Activated CD4-positive, CD25-positive, alpha-beta regulatory T cell treated with anti-CD3 and anti-CD28 coated beads, Interleukin-2, amount 50 U/mL, for 72 hours (primary cell): ENCODE measurements around the gene PDZD2.
"Not testable (repeated sequence)": the region's sequence is repeated elsewhere in the genome, so short reads cannot be mapped to it uniquely, and the experiment has no call there.

Experiments used
- DNase-seq: peaks from one replicate; pipeline ENCODE4 v3.0.0; 2021

Gene PDZD2

DNA sequence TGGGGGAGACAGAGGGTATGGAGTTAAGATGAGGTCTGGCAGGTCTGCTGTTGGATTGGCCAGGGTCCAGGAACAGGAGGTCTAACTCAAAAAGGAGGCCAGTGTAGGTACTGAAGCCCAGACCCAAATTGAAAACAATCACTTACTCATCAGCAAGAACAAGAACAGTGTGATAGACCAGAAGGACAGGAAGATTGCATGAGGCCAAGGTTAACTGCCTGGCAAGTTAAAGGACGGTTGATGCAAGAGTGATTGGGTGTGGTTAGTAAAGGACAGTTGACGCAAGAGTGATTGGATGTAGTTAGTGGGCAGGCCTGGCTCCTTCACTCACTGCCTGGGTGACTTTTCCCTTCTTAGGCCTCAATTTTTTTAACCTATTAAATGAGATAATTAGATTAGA lies 132.6 kb downstream of the PDZD2 start:
- DNase-seq: no peak

- DNase-seq: not testable (repeated sequence)
Observed at GRCh38 chr5:31776294-31776693, 137.4 kb downstream of the PDZD2 start.

DNA sequence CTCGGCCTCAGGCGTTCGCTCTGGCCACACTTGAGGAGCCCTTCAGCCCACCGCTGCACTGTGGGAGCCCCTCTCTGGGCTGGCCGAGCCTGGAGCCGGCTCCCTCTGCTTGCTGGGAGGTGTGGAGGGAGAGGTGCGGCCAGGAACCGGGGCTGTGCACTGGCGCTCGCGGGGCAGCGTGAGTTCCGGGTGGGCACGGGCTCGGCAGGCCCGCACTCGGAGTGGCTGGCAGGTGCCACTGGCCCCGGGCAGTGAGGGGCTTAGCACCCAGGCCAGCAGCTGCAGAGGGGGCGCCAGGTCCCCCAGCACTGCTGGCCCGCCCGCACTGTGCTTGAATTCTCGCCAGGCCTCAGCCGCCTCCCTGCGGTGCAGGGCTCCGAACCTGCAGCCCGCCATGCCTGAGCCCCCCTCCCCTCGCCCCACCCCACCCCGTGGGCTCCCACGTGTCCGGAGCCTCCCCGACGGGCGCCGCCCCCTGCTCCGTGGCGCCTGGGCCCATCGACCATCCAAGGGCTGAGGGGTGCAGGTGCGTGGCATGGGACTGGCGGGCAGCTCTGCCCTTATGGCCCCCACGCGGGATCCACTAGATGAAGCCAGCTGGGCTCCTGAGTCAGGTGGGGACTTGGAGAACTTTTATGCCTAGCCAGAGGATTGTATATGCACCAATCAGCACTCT lies 138.2 kb downstream of the PDZD2 start:
- no peak for DNase-seq

DNA sequence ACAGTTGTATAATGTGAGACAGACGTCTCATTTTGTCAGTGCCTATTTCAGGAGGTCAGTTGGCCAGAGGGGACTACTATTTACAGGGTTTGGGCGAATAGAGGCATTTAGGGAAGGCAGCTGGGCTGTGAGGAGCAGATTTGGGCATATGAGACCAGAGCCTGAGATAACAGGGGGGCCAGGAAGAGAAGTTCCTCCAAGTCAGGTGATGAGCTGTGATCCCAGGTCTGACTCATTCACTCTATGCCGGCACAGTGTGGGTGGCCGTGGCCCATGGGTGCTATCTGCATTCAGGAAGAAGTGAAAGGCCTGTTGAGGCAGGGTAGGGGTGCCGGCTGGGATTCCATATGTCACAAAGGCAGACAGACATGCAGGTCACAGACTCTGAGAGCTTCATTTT lies 142.8 kb downstream of the PDZD2 start:
- DNase-seq: no peak

- DNase-seq: no peak
Observed at GRCh38 chr5:31783086-31783645, 144.2 kb downstream of the PDZD2 start.

GRCh38 chr5:31783731-31784130 lies 144.8 kb downstream of the PDZD2 start:
- no peak for DNase-seq

GRCh38 chr5:31786090-31786631 lies 147.2 kb downstream of the PDZD2 start:
- no peak for DNase-seq

DNA sequence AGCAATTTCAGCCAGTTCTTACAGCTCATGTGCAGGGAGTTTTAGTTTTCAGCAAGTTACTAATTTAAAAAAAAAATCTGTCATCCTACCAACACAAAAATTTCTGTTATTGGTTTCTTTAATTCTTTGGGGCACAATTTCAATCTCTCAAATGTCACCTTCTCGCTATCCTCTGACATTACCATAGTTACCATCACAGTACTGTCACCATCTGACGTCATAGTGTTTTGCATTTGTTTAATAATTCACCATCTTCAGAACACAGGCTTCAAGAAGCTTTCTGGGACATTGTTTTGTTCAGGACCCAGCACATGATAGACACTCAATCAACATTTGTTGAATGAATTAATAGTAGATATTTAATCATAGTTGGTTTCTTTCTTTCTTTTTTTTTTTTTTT lies 155.1 kb downstream of the PDZD2 start:
- no peak for DNase-seq

DNA sequence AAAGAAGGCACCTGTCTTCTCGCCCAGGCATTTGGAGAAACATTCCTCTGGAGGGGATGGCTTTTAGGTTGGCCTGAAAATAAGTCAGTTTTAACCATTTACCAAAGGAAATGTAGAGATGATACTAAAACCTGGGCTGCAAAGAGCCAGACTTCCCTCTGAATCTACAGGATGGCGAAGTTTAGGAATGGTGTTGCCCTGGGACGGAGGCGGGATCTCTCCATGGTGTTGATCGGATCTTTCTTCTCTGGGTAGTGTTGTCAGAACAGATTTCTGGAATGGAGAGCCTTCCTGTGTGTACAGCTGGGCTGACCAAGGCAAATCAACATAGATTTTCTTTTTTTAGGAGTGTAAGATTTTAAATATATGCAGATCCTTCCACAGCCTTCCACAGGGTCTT lies 159.2 kb downstream of the PDZD2 start:
- DNase-seq: no peak

DNA sequence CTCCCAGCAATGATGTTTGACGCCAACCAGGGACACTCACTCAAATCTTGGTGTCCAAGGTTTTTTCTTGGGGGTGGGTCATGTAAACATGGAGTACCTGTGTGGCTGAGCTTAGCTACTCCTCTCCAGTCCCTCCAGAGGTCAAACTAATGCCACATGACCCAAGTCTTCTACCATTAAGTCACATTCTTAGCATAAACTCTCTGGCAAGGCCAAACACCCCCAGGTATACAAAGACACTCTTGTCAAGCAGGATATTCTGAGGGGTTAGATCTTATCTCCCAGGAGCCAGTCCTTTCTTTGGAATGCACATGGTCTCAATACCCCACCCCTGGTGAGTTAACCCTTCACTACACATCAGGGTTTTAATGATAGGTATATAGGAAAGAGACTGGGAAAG lies 161.4 kb downstream of the PDZD2 start:
- DNase-seq: no peak

DNA sequence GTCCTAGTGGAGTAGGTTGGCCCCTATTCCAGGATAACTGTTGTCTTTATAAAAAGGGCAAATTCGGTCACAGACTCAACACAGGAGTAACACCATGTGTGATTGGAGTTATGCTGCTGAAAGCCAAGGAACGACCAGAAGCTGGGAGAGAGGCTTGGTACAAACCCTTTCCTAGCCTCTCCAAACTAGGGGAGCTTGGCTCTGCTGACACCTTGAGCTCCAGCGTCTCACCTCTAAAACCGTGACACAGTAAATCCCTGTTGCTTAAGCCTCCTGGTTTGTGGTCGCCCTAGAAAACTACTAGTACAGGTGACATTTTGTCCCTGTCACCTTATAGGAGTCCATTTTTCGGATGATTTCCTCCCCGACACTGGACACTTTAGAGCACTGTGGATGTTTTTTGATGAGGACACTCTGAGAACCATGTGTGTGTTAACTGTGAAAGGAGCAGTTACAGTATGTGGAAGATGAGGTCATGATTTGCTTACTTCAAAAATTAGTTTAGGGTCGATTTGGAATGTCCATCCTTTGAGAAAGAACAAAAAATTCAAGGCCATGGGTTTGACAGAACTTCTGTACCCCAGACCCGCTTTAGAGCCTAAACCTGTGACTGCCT lies 167.0 kb downstream of the PDZD2 start:
- no peak for DNase-seq

GRCh38 chr5:31806561-31806960 lies 167.6 kb downstream of the PDZD2 start:
- no peak for DNase-seq

- DNase-seq: no peak
Observed at GRCh38 chr5:31807789-31808540, 169.0 kb downstream of the PDZD2 start.

DNA sequence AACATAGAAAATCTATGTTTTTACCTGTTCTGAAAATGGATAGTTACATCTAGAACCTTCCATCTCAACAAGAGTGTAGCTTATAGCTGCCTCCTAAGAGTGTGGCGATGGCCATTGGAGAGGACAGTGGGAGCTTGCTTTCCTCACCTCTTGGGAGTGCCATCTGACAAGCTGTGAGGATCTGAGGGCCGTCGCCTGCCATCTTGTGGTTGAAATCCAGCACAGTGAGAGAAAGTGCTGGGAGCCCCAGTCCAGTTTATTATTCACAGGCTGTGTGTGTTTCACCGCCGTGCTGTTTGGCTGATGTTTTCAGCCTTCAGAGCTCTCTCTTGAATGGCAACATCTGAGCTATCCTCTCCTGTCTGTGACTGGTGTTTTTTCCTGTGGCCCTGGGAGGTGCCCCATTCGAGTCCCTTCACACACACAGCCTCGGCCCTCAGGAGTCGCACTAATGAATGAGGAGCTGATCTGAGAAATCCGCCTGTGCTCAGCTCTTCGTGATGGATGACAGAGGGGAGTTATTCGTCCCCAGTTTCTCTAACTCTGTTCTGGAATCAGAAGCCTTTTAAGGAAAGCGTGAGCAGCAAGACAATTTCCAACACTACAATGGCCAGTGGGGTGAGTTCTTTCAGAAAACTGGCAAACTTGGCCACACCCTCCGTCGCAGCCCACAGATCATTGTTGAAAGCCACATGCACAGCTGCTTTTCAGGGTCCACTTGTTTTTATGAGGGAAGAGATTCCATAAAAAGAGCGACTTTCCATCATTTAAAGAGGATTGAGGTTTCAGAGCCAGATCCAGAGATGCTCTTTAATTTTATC lies 170.3 kb downstream of the PDZD2 start:
- DNase-seq: no peak

DNA sequence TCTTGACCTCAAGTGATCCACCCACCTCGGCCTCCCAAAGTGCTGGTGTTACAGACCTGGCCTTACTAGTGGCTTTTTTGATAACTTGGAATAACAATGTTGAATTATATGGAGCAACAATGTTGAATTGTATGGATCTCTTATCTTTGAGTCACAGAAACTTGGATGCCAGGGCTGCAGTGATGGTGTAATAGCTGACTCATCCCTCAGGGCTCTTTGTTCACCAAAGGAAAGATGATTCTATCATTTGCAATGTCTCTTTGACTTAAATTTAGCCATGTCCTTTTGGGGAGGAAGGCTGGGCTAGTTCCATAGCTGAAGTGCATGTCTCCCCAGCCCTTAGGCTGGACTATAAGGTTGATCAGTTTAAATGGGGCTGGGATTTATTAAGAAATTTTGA lies 172.3 kb downstream of the PDZD2 start:
- DNase-seq: no peak

- DNase-seq: no peak
Observed at GRCh38 chr5:31815376-31815775, 176.4 kb downstream of the PDZD2 start.

DNA sequence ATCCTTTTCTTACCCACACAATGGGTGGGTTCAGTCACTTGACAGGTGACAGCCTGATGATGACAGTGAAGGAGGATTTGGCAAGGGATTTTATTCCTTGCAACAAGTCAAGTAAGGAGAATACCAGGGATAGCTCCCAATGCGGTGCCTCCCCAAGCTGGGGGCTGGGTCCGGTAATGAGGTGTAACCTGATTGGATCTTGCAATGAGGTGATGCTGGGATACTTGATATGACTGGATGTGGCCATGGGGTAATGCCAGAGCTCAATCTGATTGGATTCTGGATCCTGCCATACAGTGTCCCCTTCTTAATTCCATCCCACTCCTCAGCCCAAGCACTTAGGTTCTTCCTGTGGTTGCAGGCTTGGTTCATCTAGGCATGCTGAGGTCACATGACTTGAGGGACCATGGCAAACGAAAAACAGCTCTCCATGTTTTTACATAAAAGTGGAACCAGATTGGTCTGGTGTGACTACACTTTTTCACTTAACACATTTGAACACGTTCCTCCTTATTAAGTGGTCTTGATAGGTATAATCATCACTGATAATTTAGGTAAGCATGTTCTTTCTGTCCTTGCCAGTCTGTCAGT lies 181.1 kb downstream of the PDZD2 start:
- no peak for DNase-seq

GRCh38 chr5:31823472-31823871 lies 184.5 kb downstream of the PDZD2 start:
- no peak for DNase-seq

GRCh38 chr5:31824869-31825517 lies 186.1 kb downstream of the PDZD2 start:
- no peak for DNase-seq

- no peak for DNase-seq
Observed at GRCh38 chr5:31825518-31826068, 186.7 kb downstream of the PDZD2 start.

DNA sequence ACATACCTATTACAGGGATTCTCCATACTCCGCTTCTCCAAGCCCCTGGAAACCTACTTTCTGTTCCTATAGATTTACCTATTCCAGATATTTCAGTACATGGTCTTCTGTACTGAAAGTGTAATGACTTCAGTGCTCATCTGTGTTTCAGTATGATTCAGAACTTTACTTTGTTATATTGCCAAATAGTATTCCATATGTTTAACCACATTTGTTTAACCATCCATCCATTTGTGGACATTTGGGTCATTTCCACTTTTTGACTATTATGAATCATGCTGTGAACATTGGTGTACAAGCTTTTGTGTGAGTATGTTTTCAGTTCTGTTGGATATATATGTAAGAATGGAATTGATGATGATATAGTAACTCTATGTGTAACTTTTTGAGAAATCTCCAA lies 188.9 kb downstream of the PDZD2 start:
- DNase-seq: no peak
